Temporal lobe (tissue), 2 donors: ENCODE measurements around the gene MYBPC1. TPM values are rescaled to one million over a fixed set of nuclear protein-coding genes. Genes with fewer than 3 reads are reported as not detected.

Experiments
- small RNA-seq: library from RNA; depleted of rRNA; stranded (forward); fragments of <200 nt; gene quantifications from one replicate; pipeline ENCODE3, GENCODE V24; 2014; ENCODE audit warnings: low replicate concordance
- total RNA-seq: library from RNA; depleted of rRNA; stranded (reverse); fragments of >200 nt; gene quantifications from one replicate; pipeline ENCODE4 v1.2.3, GENCODE V29; 2014

The MYBPC1 gene
- total RNA-seq, 1 donor from 2014 or later, result 2.2 TPM

Small RNAs within 50 kb of the gene (small RNA-seq; reads per million reads assigned to genes)
- not detected for gene RNY1P16

Other genes starting within 250 kb of the MYBPC1 start
- gene ARL1, start 187.2 kb upstream of the MYBPC1 start, total RNA-seq, result 23.1 TPM
- gene SPIC, start 119.6 kb upstream of the MYBPC1 start, total RNA-seq, result not detected
- 26.1 TPM for gene CHPT1, start 102.7 kb downstream of the MYBPC1 start, total RNA-seq
- gene SYCP3, start 144.5 kb downstream of the MYBPC1 start, total RNA-seq, result 0.49 TPM
- 131 TPM for gene GNPTAB, start 236.0 kb downstream of the MYBPC1 start, total RNA-seq